Measurements from ENCODE around the gene SEMA5A. TPM values are rescaled to one million over a fixed set of nuclear protein-coding genes. Genes with fewer than 3 reads are reported as not detected.

The SEMA5A gene
- polyA plus RNA-seq, 1 donor from 2014 or later: 3.2 TPM

DNA sequence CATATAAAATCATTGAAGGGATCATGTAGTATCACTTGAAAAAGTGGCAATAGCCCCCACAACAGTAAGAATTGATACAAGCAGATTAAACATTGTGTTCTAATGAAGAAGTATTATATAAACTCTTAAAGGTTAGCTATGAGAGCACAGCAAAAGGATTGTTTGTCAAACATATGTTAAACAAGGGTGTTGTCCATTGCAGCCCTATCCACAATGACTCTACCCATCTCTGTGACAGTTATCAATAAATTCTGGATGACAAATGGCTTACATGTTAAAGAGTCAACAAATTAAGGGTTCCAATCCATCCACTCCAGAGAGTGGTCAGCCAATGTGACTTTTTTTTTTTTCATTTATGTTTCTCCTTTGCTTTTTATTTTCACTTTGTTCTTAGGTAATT lies 238.7 kb downstream of the SEMA5A start:
- Histone ChIP-seq H3K9me2 (ENCODE audit: insufficient read depth, low read length) (no peaks in the 10 kb centered on the region), H3F3A (ENCODE audit: insufficient read depth, low read length, poor library complexity, severe bottlenecking) (no peaks in the 10 kb centered on the region), H4K20me1 (ENCODE audit: insufficient read depth) (no peaks in the 10 kb centered on the region), H2AFZ (ENCODE audit: low read depth, low read length) (no peak overlapping the region), H3K27ac (ENCODE audit: low read length) (no peak overlapping the region), H3K4me2 (ENCODE audit: low read length) (no peak overlapping the region), H3K36me3 (ENCODE audit: insufficient read depth, low read length) (no peaks in the 10 kb centered on the region), H3K79me2 (replicated peaks; ENCODE audit: insufficient read depth, low read length) (no peaks in the 10 kb centered on the region), H3K9me3 (ENCODE audit: low read length) (no peaks in the 10 kb centered on the region), H3K9ac (ENCODE audit: low read length) (no peak overlapping the region), H3K27me3 (ENCODE audit: insufficient read depth, low read depth, low read length) (no peaks in the 10 kb centered on the region), H3K4me3 (ENCODE audit: low read length) (no peak overlapping the region)
- TF ChIP-seq TAF1 (IDR thresholded peaks at IDR 0.05; ENCODE audit: low read depth): no peak

- Histone ChIP-seq H3K9me3 (ENCODE audit: low read length) (no peaks in the 10 kb centered on the region), H3F3A (ENCODE audit: insufficient read depth, low read length, poor library complexity, severe bottlenecking) (no peaks in the 10 kb centered on the region), H3K9ac (ENCODE audit: low read length) (no peak overlapping the region), H3K36me3 (ENCODE audit: insufficient read depth, low read length) (no peaks in the 10 kb centered on the region), H3K4me2 (ENCODE audit: low read length) (no peak overlapping the region), H3K79me2 (replicated peaks; ENCODE audit: insufficient read depth, low read length) (no peaks in the 10 kb centered on the region), H3K27ac (ENCODE audit: low read length) (no peak overlapping the region), H2AFZ (ENCODE audit: low read depth, low read length) (no peak overlapping the region), H3K27me3 (ENCODE audit: insufficient read depth, low read depth, low read length) (no peaks in the 10 kb centered on the region), H4K20me1 (ENCODE audit: insufficient read depth) (no peaks in the 10 kb centered on the region), H3K9me2 (ENCODE audit: insufficient read depth, low read length) (no peaks in the 10 kb centered on the region), H3K4me3 (ENCODE audit: low read length) (no peak overlapping the region)
- TF ChIP-seq EZH2 (IDR thresholded peaks at IDR 0.05; ENCODE audit: borderline replicate concordance, insufficient read depth, low read length, poor library complexity, severe bottlenecking): no peak
- no peak for TF ChIP-seq MXI1 (conservative IDR thresholded peaks at IDR 0.05; ENCODE audit: poor library complexity, severe bottlenecking)
- no peak for TF ChIP-seq SMC3 (conservative IDR thresholded peaks at IDR 0.05; ENCODE audit: poor library complexity)
- no peak for TF ChIP-seq POLR2AphosphoS5 (IDR thresholded peaks at IDR 0.05)
- no peak for TF ChIP-seq EP300 (conservative IDR thresholded peaks at IDR 0.05; ENCODE audit: poor library complexity, severe bottlenecking)
- TF ChIP-seq, protein P1, sequence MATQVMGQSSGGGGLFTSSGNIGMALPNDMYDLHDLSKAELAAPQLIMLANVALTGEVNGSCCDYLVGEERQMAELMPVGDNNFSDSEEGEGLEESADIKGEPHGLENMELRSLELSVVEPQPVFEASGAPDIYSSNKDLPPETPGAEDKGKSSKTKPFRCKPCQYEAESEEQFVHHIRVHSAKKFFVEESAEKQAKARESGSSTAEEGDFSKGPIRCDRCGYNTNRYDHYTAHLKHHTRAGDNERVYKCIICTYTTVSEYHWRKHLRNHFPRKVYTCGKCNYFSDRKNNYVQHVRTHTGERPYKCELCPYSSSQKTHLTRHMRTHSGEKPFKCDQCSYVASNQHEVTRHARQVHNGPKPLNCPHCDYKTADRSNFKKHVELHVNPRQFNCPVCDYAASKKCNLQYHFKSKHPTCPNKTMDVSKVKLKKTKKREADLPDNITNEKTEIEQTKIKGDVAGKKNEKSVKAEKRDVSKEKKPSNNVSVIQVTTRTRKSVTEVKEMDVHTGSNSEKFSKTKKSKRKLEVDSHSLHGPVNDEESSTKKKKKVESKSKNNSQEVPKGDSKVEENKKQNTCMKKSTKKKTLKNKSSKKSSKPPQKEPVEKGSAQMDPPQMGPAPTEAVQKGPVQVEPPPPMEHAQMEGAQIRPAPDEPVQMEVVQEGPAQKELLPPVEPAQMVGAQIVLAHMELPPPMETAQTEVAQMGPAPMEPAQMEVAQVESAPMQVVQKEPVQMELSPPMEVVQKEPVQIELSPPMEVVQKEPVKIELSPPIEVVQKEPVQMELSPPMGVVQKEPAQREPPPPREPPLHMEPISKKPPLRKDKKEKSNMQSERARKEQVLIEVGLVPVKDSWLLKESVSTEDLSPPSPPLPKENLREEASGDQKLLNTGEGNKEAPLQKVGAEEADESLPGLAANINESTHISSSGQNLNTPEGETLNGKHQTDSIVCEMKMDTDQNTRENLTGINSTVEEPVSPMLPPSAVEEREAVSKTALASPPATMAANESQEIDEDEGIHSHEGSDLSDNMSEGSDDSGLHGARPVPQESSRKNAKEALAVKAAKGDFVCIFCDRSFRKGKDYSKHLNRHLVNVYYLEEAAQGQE (IDR thresholded peaks at IDR 0.05; ENCODE audit: borderline replicate concordance): no peak
Observed at GRCh38 chr5:9302218-9302617, 243.7 kb downstream of the SEMA5A start.

DNA sequence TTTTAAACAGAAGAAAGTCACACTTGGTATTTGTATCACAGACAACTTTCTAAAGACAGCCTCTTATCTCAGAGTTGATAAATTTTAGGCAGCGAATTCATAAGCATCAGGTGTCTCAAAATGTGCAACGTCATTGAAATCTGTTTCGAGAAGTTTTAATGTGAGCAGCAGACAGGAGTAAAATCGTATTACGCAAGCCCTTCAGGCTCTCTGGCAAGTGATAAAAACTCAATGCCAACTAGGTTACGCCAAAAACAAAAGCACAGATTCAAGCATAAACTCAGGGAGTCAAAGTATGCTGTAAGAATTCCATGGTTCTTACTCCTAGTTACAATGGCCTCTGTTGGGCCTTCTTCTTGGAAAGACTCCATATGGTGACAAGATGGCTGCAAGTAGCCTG lies 244.7 kb downstream of the SEMA5A start:
- Histone ChIP-seq H3K9ac (ENCODE audit: low read length) (no peak overlapping the region), H3K4me2 (ENCODE audit: low read length) (no peak overlapping the region), H3K79me2 (replicated peaks; ENCODE audit: insufficient read depth, low read length) (no peaks in the 10 kb centered on the region), H3K27ac (ENCODE audit: low read length) (no peak overlapping the region), H4K20me1 (ENCODE audit: insufficient read depth) (no peaks in the 10 kb centered on the region), H3K9me2 (ENCODE audit: insufficient read depth, low read length) (no peaks in the 10 kb centered on the region), H3F3A (ENCODE audit: insufficient read depth, low read length, poor library complexity, severe bottlenecking) (no peaks in the 10 kb centered on the region), H3K4me3 (ENCODE audit: low read length) (no peak overlapping the region), H3K27me3 (ENCODE audit: insufficient read depth, low read depth, low read length) (no peaks in the 10 kb centered on the region), H2AFZ (ENCODE audit: low read depth, low read length) (no peak overlapping the region), H3K36me3 (ENCODE audit: insufficient read depth, low read length) (no peaks in the 10 kb centered on the region), H3K9me3 (ENCODE audit: low read length) (no peaks in the 10 kb centered on the region)
- no peak for TF ChIP-seq MXI1 (conservative IDR thresholded peaks at IDR 0.05; ENCODE audit: poor library complexity, severe bottlenecking)
- TF ChIP-seq EP300 (conservative IDR thresholded peaks at IDR 0.05; ENCODE audit: poor library complexity, severe bottlenecking): no peak
- TF ChIP-seq EZH2 (IDR thresholded peaks at IDR 0.05; ENCODE audit: borderline replicate concordance, insufficient read depth, low read length, poor library complexity, severe bottlenecking): no peak
- TF ChIP-seq, protein P1 (IDR thresholded peaks at IDR 0.05; ENCODE audit: borderline replicate concordance): no peak
- no peak for TF ChIP-seq SMC3 (conservative IDR thresholded peaks at IDR 0.05; ENCODE audit: poor library complexity)
- TF ChIP-seq POLR2AphosphoS5 (IDR thresholded peaks at IDR 0.05): no peak
- no peak for TF ChIP-seq RAD21 (conservative IDR thresholded peaks at IDR 0.05)
- TF ChIP-seq TAF1 (IDR thresholded peaks at IDR 0.05; ENCODE audit: low read depth): no peak
